Measurements from ENCODE around the gene USH1C. TPM values are rescaled to one million over a fixed set of nuclear protein-coding genes. Genes with fewer than 3 reads are reported as not detected.

USH1C gene
- total and polyA plus RNA-seq, 12 donors, result 0.22 to 1.9 (median 0.97) TPM; not detected in 9

- 92 to 94% methylated on average over 5 of the region's 5 CpGs for WGBS, 2 donors
- Histone ChIP-seq H3K4me3 (no peak overlapping the region), H3K27me3 (peaks cover 0 to 4% (median 0%) of the 10 kb centered on the region in 7 donors), H3K9me3 (peaks cover 0 to 7% (median 0%) of the 10 kb centered on the region in 11 donors), H3K36me3 (no peaks in the 10 kb centered on the region), H3K27ac (no peak overlapping the region), H3K4me1 (peaks cover 0 to 11% (median 0%) of the 10 kb centered on the region in 9 donors)
- DNase-seq (no peak), ATAC-seq (no peak)
- intact Hi-C loops (cut with DNase I), result no loop called here
- TF ChIP-seq, protein P1, sequence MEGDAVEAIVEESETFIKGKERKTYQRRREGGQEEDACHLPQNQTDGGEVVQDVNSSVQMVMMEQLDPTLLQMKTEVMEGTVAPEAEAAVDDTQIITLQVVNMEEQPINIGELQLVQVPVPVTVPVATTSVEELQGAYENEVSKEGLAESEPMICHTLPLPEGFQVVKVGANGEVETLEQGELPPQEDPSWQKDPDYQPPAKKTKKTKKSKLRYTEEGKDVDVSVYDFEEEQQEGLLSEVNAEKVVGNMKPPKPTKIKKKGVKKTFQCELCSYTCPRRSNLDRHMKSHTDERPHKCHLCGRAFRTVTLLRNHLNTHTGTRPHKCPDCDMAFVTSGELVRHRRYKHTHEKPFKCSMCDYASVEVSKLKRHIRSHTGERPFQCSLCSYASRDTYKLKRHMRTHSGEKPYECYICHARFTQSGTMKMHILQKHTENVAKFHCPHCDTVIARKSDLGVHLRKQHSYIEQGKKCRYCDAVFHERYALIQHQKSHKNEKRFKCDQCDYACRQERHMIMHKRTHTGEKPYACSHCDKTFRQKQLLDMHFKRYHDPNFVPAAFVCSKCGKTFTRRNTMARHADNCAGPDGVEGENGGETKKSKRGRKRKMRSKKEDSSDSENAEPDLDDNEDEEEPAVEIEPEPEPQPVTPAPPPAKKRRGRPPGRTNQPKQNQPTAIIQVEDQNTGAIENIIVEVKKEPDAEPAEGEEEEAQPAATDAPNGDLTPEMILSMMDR (IDR thresholded peaks at IDR 0.05), result no peak
Measured at GRCh38 chr11:17486646-17487045, 57.6 kb downstream of the USH1C start.

GRCh38 chr11:17483505-17483904 is 60.7 kb downstream of the USH1C start:
- TF ChIP-seq, protein P1 (IDR thresholded peaks at IDR 0.05), result no peak
- peaks cover 0 to 7% (median 0%) of the 10 kb centered on the region in 11 donors for H3K9me3 ChIP-seq

GRCh38 chr11:17481905-17482304 is 62.3 kb downstream of the USH1C start:
- no peak for ATAC-seq
- intact Hi-C loops (cut with DNase I), result loop anchor here in 1 of 10 donors (1.0 kb wide), 1 partner anchor 23 kb away; no protein-coding TSS in a partner anchor
- Histone ChIP-seq H3K9me3 (peaks cover 0 to 7% (median 0%) of the 10 kb centered on the region in 11 donors), H3K27ac (no peak overlapping the region), H3K36me3 (no peaks in the 10 kb centered on the region), H3K27me3 (peaks cover 0 to 29% (median 13%) of the 10 kb centered on the region in 7 donors), H3K4me1 (peaks cover 0 to 12% (median 0%) of the 10 kb centered on the region in 9 donors), H3K4me3 (no peak overlapping the region)
- TF ChIP-seq, protein P1 (IDR thresholded peaks at IDR 0.05), result no peak
- 81 to 83% methylated on average over 5 of the region's 5 CpGs for WGBS, 2 donors
- no peak for DNase-seq

More at GRCh38 chr11:17483505-17483904, 60.7 kb downstream of the USH1C start:
- peaks cover 0 to 13% (median 4%) of the 10 kb centered on the region in 7 donors for H3K27me3 ChIP-seq
- intact Hi-C loops (cut with DNase I), result no loop called here
- H3K27ac ChIP-seq, result no peak overlapping the region
- no peak for ATAC-seq
- DNase-seq, result no peak
- 72 to 74% methylated on average over 2 of the region's 2 CpGs for WGBS, 2 donors
- no peaks in the 10 kb centered on the region for H3K36me3 ChIP-seq
- peaks cover 0 to 12% (median 0%) of the 10 kb centered on the region in 9 donors for H3K4me1 ChIP-seq
- no peak overlapping the region for H3K4me3 ChIP-seq

GRCh38 chr11:17479284-17480214 is 64.7 kb downstream of the USH1C start:
- TF ChIP-seq, protein P1 (IDR thresholded peaks at IDR 0.05), result no peak
- Histone ChIP-seq H3K4me1 (peaks cover 0 to 12% (median 0%) of the 10 kb centered on the region in 9 donors), H3K4me3 (peak overlapping the region in 3 of 10 donors; percentile 16 to 26 (median 26)), H3K27ac (no peak overlapping the region), H3K27me3 (peaks cover 0 to 53% (median 36%) of the 10 kb centered on the region in 7 donors), H3K9me3 (peaks cover 0 to 7% (median 0%) of the 10 kb centered on the region in 11 donors), H3K36me3 (no peaks in the 10 kb centered on the region)
- peak in 1 of 2 donors; percentile 43 for DNase-seq
- peak in 7 of 8 donors; percentile 44 to 82 (median 64) for ATAC-seq
- intact Hi-C loops (cut with DNase I), result loop anchor here in 1 of 10 donors (2.0 kb wide), 1 partner anchor 89 kb away; no protein-coding TSS in a partner anchor
- WGBS, 2 donors, result 29 to 32% methylated on average over 14 of the region's 14 CpGs
